ENCODE measurements around the gene ECHS1.
"Not testable (repeated sequence)": the region's sequence is repeated elsewhere in the genome, so short reads cannot be mapped to it uniquely, and the experiment has no call there.

The ECHS1 gene
- total RNA-seq: 17.3 to 25.2 (median 18.0) reads per million in 3 donors

- peak within 1 kb of the TSS; percentile 91 for H3K4me3 ChIP-seq (ENCODE audit: insufficient read depth, low read depth, low read length, poor library complexity, severe bottlenecking)
- H3K9me3 ChIP-seq (ENCODE audit: control insufficient read depth, low read length): no peaks in the 10 kb centered on the region
- H3K36me3 ChIP-seq (ENCODE audit: control insufficient read depth, insufficient read depth, low read length): peaks cover 20% of the 10 kb centered on the region
- H3K27ac ChIP-seq (ENCODE audit: insufficient read depth, low read length, poor library complexity, severe bottlenecking): peak within 1 kb of the TSS; percentile 57
- H3K4me1 ChIP-seq (ENCODE audit: control insufficient read depth, insufficient read depth, low read length, poor library complexity, severe bottlenecking): peaks cover 12% of the 10 kb centered on the region
- peak; percentile 78 to 89 (median 89) for DNase-seq
- H3K27me3 ChIP-seq (replicated peaks; ENCODE audit: control insufficient read depth, insufficient read depth, low read length, poor library complexity, severe bottlenecking): no peaks in the 10 kb centered on the region
Observed at GRCh38 chr10:133373174-133374090, at the start of gene ECHS1. Gene ECHS1 (minus strand): TSS chr10:133373354. CDS start chr10:133373333, 21 bp downstream.

GRCh38 chr10:133422223-133422806, 49.2 kb upstream of the ECHS1 start:
- Histone ChIP-seq H3K27ac (ENCODE audit: insufficient read depth, low read length, poor library complexity, severe bottlenecking) (no peak overlapping the region), H3K9me3 (ENCODE audit: control insufficient read depth, low read length) (no peaks in the 10 kb centered on the region), H3K27me3 (replicated peaks; ENCODE audit: control insufficient read depth, insufficient read depth, low read length, poor library complexity, severe bottlenecking) (peaks cover 11% of the 10 kb centered on the region), H3K36me3 (ENCODE audit: control insufficient read depth, insufficient read depth, low read length) (peaks cover 9% of the 10 kb centered on the region), H3K4me3 (ENCODE audit: insufficient read depth, low read depth, low read length, poor library complexity, severe bottlenecking) (no peak overlapping the region), H3K4me1 (ENCODE audit: control insufficient read depth, insufficient read depth, low read length, poor library complexity, severe bottlenecking) (peaks cover 7% of the 10 kb centered on the region)
- no peak for DNase-seq

- no peak overlapping the region for H3K4me3 ChIP-seq (ENCODE audit: insufficient read depth, low read depth, low read length, poor library complexity, severe bottlenecking)
- H3K27ac ChIP-seq (ENCODE audit: insufficient read depth, low read length, poor library complexity, severe bottlenecking): no peak overlapping the region
- H3K27me3 ChIP-seq (replicated peaks; ENCODE audit: control insufficient read depth, insufficient read depth, low read length, poor library complexity, severe bottlenecking): peaks cover 11% of the 10 kb centered on the region
- DNase-seq: no peak
- H3K4me1 ChIP-seq (ENCODE audit: control insufficient read depth, insufficient read depth, low read length, poor library complexity, severe bottlenecking): peaks cover 7% of the 10 kb centered on the region
- H3K9me3 ChIP-seq (ENCODE audit: control insufficient read depth, low read length): no peaks in the 10 kb centered on the region
- peaks cover 9% of the 10 kb centered on the region for H3K36me3 ChIP-seq (ENCODE audit: control insufficient read depth, insufficient read depth, low read length)
Observed at GRCh38 chr10:133421336-133422222, 48.4 kb upstream of the ECHS1 start.

GRCh38 chr10:133420579-133420978, 47.4 kb upstream of the ECHS1 start:
- Histone ChIP-seq H3K36me3 (ENCODE audit: control insufficient read depth, insufficient read depth, low read length) (peaks cover 13% of the 10 kb centered on the region), H3K9me3 (ENCODE audit: control insufficient read depth, low read length) (no peaks in the 10 kb centered on the region), H3K4me1 (ENCODE audit: control insufficient read depth, insufficient read depth, low read length, poor library complexity, severe bottlenecking) (peaks cover 7% of the 10 kb centered on the region), H3K27me3 (replicated peaks; ENCODE audit: control insufficient read depth, insufficient read depth, low read length, poor library complexity, severe bottlenecking) (peaks cover 11% of the 10 kb centered on the region), H3K27ac (ENCODE audit: insufficient read depth, low read length, poor library complexity, severe bottlenecking) (no peak overlapping the region), H3K4me3 (ENCODE audit: insufficient read depth, low read depth, low read length, poor library complexity, severe bottlenecking) (no peak overlapping the region)
- DNase-seq: no peak

GRCh38 chr10:133420028-133420427, 46.9 kb upstream of the ECHS1 start:
- no peak overlapping the region for H3K27ac ChIP-seq (ENCODE audit: insufficient read depth, low read length, poor library complexity, severe bottlenecking)
- no peaks in the 10 kb centered on the region for H3K9me3 ChIP-seq (ENCODE audit: control insufficient read depth, low read length)
- peaks cover 19% of the 10 kb centered on the region for H3K36me3 ChIP-seq (ENCODE audit: control insufficient read depth, insufficient read depth, low read length)
- peaks cover 11% of the 10 kb centered on the region for H3K27me3 ChIP-seq (replicated peaks; ENCODE audit: control insufficient read depth, insufficient read depth, low read length, poor library complexity, severe bottlenecking)
- H3K4me1 ChIP-seq (ENCODE audit: control insufficient read depth, insufficient read depth, low read length, poor library complexity, severe bottlenecking): peaks cover 7% of the 10 kb centered on the region
- H3K4me3 ChIP-seq (ENCODE audit: insufficient read depth, low read depth, low read length, poor library complexity, severe bottlenecking): no peak overlapping the region
- DNase-seq: no peak

- H3K27ac ChIP-seq (ENCODE audit: insufficient read depth, low read length, poor library complexity, severe bottlenecking): no peak overlapping the region
- peaks cover 11% of the 10 kb centered on the region for H3K27me3 ChIP-seq (replicated peaks; ENCODE audit: control insufficient read depth, insufficient read depth, low read length, poor library complexity, severe bottlenecking)
- peaks cover 20% of the 10 kb centered on the region for H3K36me3 ChIP-seq (ENCODE audit: control insufficient read depth, insufficient read depth, low read length)
- DNase-seq: no peak
- peaks cover 7% of the 10 kb centered on the region for H3K4me1 ChIP-seq (ENCODE audit: control insufficient read depth, insufficient read depth, low read length, poor library complexity, severe bottlenecking)
- no peaks in the 10 kb centered on the region for H3K9me3 ChIP-seq (ENCODE audit: control insufficient read depth, low read length)
- H3K4me3 ChIP-seq (ENCODE audit: insufficient read depth, low read depth, low read length, poor library complexity, severe bottlenecking): no peak overlapping the region
Observed at GRCh38 chr10:133419211-133419950, 46.2 kb upstream of the ECHS1 start.

GRCh38 chr10:133418289-133418993, 45.3 kb upstream of the ECHS1 start:
- H3K27ac ChIP-seq (ENCODE audit: insufficient read depth, low read length, poor library complexity, severe bottlenecking): no peak overlapping the region
- no peak for DNase-seq
- no peak overlapping the region for H3K4me3 ChIP-seq (ENCODE audit: insufficient read depth, low read depth, low read length, poor library complexity, severe bottlenecking)
- H3K9me3 ChIP-seq (ENCODE audit: control insufficient read depth, low read length): no peaks in the 10 kb centered on the region
- peaks cover 20% of the 10 kb centered on the region for H3K36me3 ChIP-seq (ENCODE audit: control insufficient read depth, insufficient read depth, low read length)
- H3K4me1 ChIP-seq (ENCODE audit: control insufficient read depth, insufficient read depth, low read length, poor library complexity, severe bottlenecking): peaks cover 5% of the 10 kb centered on the region
- peaks cover 11% of the 10 kb centered on the region for H3K27me3 ChIP-seq (replicated peaks; ENCODE audit: control insufficient read depth, insufficient read depth, low read length, poor library complexity, severe bottlenecking)

GRCh38 chr10:133415752-133416151, 42.6 kb upstream of the ECHS1 start:
- Histone ChIP-seq H3K4me3 (ENCODE audit: insufficient read depth, low read depth, low read length, poor library complexity, severe bottlenecking) (no peak overlapping the region), H3K27ac (ENCODE audit: insufficient read depth, low read length, poor library complexity, severe bottlenecking) (no peak overlapping the region), H3K27me3 (replicated peaks; ENCODE audit: control insufficient read depth, insufficient read depth, low read length, poor library complexity, severe bottlenecking) (no peaks in the 10 kb centered on the region), H3K36me3 (ENCODE audit: control insufficient read depth, insufficient read depth, low read length) (peaks cover 44% of the 10 kb centered on the region), H3K4me1 (ENCODE audit: control insufficient read depth, insufficient read depth, low read length, poor library complexity, severe bottlenecking) (no peaks in the 10 kb centered on the region), H3K9me3 (ENCODE audit: control insufficient read depth, low read length) (peaks cover 5% of the 10 kb centered on the region)
- no peak for DNase-seq

- H3K4me1 ChIP-seq (ENCODE audit: control insufficient read depth, insufficient read depth, low read length, poor library complexity, severe bottlenecking); H3K9me3 ChIP-seq (ENCODE audit: control insufficient read depth, low read length); DNase-seq; H3K27me3 ChIP-seq (replicated peaks; ENCODE audit: control insufficient read depth, insufficient read depth, low read length, poor library complexity, severe bottlenecking); H3K4me3 ChIP-seq (ENCODE audit: insufficient read depth, low read depth, low read length, poor library complexity, severe bottlenecking); H3K27ac ChIP-seq (ENCODE audit: insufficient read depth, low read length, poor library complexity, severe bottlenecking): not testable (repeated sequence)
- peaks cover 50% of the 10 kb centered on the region for H3K36me3 ChIP-seq (ENCODE audit: control insufficient read depth, insufficient read depth, low read length)
Observed at GRCh38 chr10:133414401-133414800, 41.2 kb upstream of the ECHS1 start.
